Measurements from ENCODE around the gene GPR148. TPM values are rescaled to one million over a fixed set of nuclear protein-coding genes. Genes with fewer than 3 reads are reported as not detected.

Gene GPR148
- total and polyA plus RNA-seq, 2 of the 8 experiments (the other 6 are each of a cell fraction or from before 2014, with no cell fraction given), result 0.05 TPM; not detected in 1

- TF ChIP-seq TBP (IDR thresholded peaks at IDR 0.05; ENCODE audit: low read depth, low read length) (no peak), CHD7 (IDR thresholded peaks at IDR 0.05; ENCODE audit: insufficient replicate concordance, low read length) (no peak), SP4 (IDR thresholded peaks at IDR 0.05; ENCODE audit: low read length) (no peak)
Observed at GRCh38 chr2:130749641-130750040, 20.8 kb downstream of the GPR148 start (continued).

Measured in H1 (cell line).